K562 (cell line): Measurements from ENCODE around the gene HAPLN2. TPM values are rescaled to one million over a fixed set of nuclear protein-coding genes. Genes with fewer than 3 reads are reported as not detected.
A peak's percentile ranks its signal among the peaks of the same experiment; 100 is the strongest.

Experiments
- ARNT ChIP-seq, 2 experiments: fragments of 450-650 bp; IDR thresholded peaks; 2 replicates each; pipeline ENCODE4 v1.6.1; 2016; ENCODE audit warnings: mild to moderate bottlenecking in 1 of 2
- CHD1 ChIP-seq: fragments of 200-600 bp; sonication (generic); IDR thresholded peaks from one replicate; pipeline ENCODE4 v1.6.1; 2012; ENCODE audit warnings: mild to moderate bottlenecking, moderate library complexity, low read length, inconsistent platforms
- CTCF ChIP-seq, 3 experiments: IDR thresholded peaks in 2 of 3; conservative IDR thresholded peaks in 1 of 3; 2 replicates each; pipeline ENCODE4 v1.5.1; 2011 to 2012; ENCODE audit warnings: low read length in 3 of 3, mild to moderate bottlenecking in 3 of 3, control low read depth in 2 of 3, improper control_type of control experiment in 1 of 3, inconsistent platforms in 1 of 3, low read depth in 1 of 3, mixed read lengths in 1 of 3, moderate library complexity in 1 of 3; ENCODE audit not compliant: insufficient read depth in 2 of 3
- GABPB1 ChIP-seq: sonication (generic); formaldehyde crosslinking; IDR thresholded peaks from 2 replicates; pipeline ENCODE4 v1.8.0; 2022; ENCODE audit warnings: mild to moderate bottlenecking, missing genetic modification reagents
- HBP1 ChIP-seq: fragments of 450-650 bp; formaldehyde crosslinking; IDR thresholded peaks from 2 replicates; pipeline ENCODE4 v1.4.0; 2022; ENCODE audit warnings: missing genetic modification characterization
- HDAC3 ChIP-seq: fragments of 450-650 bp; IDR thresholded peaks from 2 replicates; pipeline ENCODE4 v1.6.1; 2018; ENCODE audit warnings: borderline replicate concordance, mild to moderate bottlenecking, moderate library complexity; ENCODE audit not compliant: partially characterized antibody
- HLTF ChIP-seq: fragments of 450-650 bp; IDR thresholded peaks from 2 replicates; pipeline ENCODE4 v1.6.1; 2016
- PPARD ChIP-seq: fragments of 250-450 bp; sonication (Bioruptor Pico); IDR thresholded peaks from 2 replicates; pipeline ENCODE4 v1.8.0; 2022; ENCODE audit warnings: inconsistent platforms, mild to moderate bottlenecking, moderate library complexity
- PTBP1 ChIP-seq: fragments of 200-400 bp; formaldehyde crosslinking; IDR thresholded peaks from 2 replicates; pipeline ENCODE4 v1.6.1; 2017; ENCODE audit warnings: low read depth, low read length
- RAD51 ChIP-seq: fragments of 450-650 bp; IDR thresholded peaks from 2 replicates; pipeline ENCODE4 v1.7.1; 2016; ENCODE audit warnings: low read depth, mild to moderate bottlenecking, borderline replicate concordance
- RBFOX2 ChIP-seq: fragments of 200-400 bp; formaldehyde crosslinking; IDR thresholded peaks from 2 replicates; pipeline ENCODE4 v1.6.1; 2017; ENCODE audit warnings: low read depth, mild to moderate bottlenecking, low read length, moderate library complexity
- RBM17 ChIP-seq: fragments of 200-400 bp; formaldehyde crosslinking; IDR thresholded peaks from 2 replicates; pipeline ENCODE4 v1.6.1; 2017; ENCODE audit warnings: low read depth, mild to moderate bottlenecking, low read length, borderline replicate concordance
- TSHZ1 ChIP-seq: fragments of 250-450 bp; sonication (Bioruptor Pico); IDR thresholded peaks from 2 replicates; pipeline ENCODE4 v1.4.0; 2020; ENCODE audit warnings: mild to moderate bottlenecking, moderate library complexity
- YBX1 ChIP-seq: fragments of 450-650 bp; IDR thresholded peaks from 2 replicates; pipeline ENCODE4 v1.7.1; 2016; ENCODE audit warnings: mild to moderate bottlenecking
- ZFP91 ChIP-seq: sonication (generic); formaldehyde crosslinking; IDR thresholded peaks from 2 replicates; pipeline ENCODE4 v1.8.0; 2022; ENCODE audit warnings: mild to moderate bottlenecking, missing genetic modification reagents
- polyA plus RNA-seq, 8 experiments: library from polyadenylated mRNA; depleted of rRNA in 4 of 8; stranded (reverse) in 5 of 8; unstranded in 3 of 8; fragments of >200 nt; fragmentation: Nextera tagmentation in 2 of 8; fragmentation: Illumina TruSeq in 1 of 8; extraction: Ambion mirVana in 2 of 8; extraction: Trizol in 1 of 8; gene quantifications; 2 replicates each; pipeline versions ENCODE4 v1.2.1 to v1.2.3, GENCODE V29; 2011 to 2014; ENCODE audit warnings: inconsistent platforms in 1 of 8, missing spikeins in 1 of 8
- total RNA-seq, 7 experiments: library from RNA; depleted of rRNA in 6 of 7; stranded (reverse); fragments of >200 nt in 6 of 7; fragmentation: Illumina TruSeq in 2 of 7; extraction: Trizol in 2 of 7; gene quantifications; 2 replicates each; pipeline versions ENCODE4 v1.2.1 to v1.2.3, GENCODE V29; 2011 to 2021; ENCODE audit warnings: low replicate concordance in 1 of 7
- TF ChIP-seq, protein P1 (sequence below): conservative IDR thresholded peaks from 2 replicates; pipeline ENCODE4 v1.6.1; 2011; ENCODE audit warnings: low read depth, mild to moderate bottlenecking, low read length; ENCODE audit not compliant: control insufficient read depth

The HAPLN2 gene
- total and polyA plus RNA-seq, 9 of the 15 experiments (the other 6 are each of a cell fraction or from before 2014, with no cell fraction given): 0.14 to 5.2 (median 3.8) TPM; not detected in 4

- TF ChIP-seq HBP1 (peak; percentile 92), PPARD (CRISPR knock-in tag) (no peak), RBFOX2 (peak; percentile 84), YBX1 (no peak), TSHZ1 (no peak), CHD1 (peak; percentile 93), PTBP1 (no peak), HDAC3 (peak; percentile 46), HLTF (no peak), GABPB1 (peak; percentile 94), ARNT (IDR thresholded peaks at IDR 0.05) (peak in 1 of 2 experiments; percentile 85; a peak in 1 of 4 replicates), ZFP91 (no peak), RBM17 (no peak), CTCF (IDR thresholded peaks at IDR 0.05 in 2 of 3, conservative IDR thresholded peaks at IDR 0.05 in 1 of 3; ENCODE audit: insufficient read depth in 2 of 3, low read depth in 1 of 3, low read length in 3 of 3) (peak; percentile 98 to 99 (median 99)), RAD51 (no peak)
- TF ChIP-seq, protein P1, sequence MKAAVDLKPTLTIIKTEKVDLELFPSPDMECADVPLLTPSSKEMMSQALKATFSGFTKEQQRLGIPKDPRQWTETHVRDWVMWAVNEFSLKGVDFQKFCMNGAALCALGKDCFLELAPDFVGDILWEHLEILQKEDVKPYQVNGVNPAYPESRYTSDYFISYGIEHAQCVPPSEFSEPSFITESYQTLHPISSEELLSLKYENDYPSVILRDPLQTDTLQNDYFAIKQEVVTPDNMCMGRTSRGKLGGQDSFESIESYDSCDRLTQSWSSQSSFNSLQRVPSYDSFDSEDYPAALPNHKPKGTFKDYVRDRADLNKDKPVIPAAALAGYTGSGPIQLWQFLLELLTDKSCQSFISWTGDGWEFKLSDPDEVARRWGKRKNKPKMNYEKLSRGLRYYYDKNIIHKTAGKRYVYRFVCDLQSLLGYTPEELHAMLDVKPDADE: peak; percentile 39
These were observed 41.0 kb downstream of the HAPLN2 start (continued) for GRCh38 chr1:156659988-156660751.
